ENCODE measurements around the gene TXNDC8.

DNA sequence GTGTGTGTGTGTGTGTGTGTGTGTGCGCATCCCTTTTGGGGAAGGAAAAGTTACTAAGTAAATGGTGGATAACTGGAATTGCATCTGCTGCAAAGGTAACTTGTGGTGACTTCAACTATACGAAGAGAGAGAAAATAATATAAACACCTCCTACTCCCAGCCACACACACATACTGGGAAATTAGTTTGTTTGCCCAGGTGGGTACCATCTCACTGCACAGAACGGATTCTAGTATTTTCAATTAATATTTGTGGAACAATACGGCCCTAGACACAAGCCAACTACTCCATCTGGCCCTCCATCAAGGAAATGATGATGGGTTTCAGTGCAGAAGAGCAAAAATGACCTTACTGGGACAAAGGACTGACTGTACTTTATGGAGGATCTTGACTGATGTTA lies 49.2 kb downstream of the TXNDC8 start:
- TF ChIP-seq CTCF (IDR thresholded peaks at IDR 0.05; ENCODE audit: low read depth, low read length, poor library complexity, severe bottlenecking), result no peak
- no peak for TF ChIP-seq EZH2phosphoT487 (IDR thresholded peaks at IDR 0.05; ENCODE audit: borderline replicate concordance, low read length)
